ENCODE data around the gene HS3ST3B1.

HS3ST3B1 gene

DNA sequence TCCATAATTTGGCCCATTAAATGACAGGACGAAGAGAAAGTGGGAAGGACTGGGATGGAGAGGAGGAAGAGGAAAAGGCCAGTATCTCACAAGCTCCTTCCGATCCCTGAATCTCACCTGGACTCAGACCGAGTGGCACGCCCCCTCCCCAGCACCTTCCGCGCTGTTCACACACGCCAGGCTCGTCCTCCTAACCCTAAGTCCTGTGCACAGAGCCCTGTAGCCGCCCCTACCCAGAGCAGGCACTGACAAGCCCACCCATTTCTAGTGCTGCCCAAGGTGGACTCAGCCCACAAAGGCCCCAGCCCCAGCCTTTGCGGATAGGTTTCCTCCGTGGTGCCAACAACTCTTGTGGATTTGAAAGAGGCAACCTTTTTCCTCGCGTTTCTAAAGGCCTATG lies 9.2 kb downstream of the HS3ST3B1 start:
- TF ChIP-seq, protein P1, sequence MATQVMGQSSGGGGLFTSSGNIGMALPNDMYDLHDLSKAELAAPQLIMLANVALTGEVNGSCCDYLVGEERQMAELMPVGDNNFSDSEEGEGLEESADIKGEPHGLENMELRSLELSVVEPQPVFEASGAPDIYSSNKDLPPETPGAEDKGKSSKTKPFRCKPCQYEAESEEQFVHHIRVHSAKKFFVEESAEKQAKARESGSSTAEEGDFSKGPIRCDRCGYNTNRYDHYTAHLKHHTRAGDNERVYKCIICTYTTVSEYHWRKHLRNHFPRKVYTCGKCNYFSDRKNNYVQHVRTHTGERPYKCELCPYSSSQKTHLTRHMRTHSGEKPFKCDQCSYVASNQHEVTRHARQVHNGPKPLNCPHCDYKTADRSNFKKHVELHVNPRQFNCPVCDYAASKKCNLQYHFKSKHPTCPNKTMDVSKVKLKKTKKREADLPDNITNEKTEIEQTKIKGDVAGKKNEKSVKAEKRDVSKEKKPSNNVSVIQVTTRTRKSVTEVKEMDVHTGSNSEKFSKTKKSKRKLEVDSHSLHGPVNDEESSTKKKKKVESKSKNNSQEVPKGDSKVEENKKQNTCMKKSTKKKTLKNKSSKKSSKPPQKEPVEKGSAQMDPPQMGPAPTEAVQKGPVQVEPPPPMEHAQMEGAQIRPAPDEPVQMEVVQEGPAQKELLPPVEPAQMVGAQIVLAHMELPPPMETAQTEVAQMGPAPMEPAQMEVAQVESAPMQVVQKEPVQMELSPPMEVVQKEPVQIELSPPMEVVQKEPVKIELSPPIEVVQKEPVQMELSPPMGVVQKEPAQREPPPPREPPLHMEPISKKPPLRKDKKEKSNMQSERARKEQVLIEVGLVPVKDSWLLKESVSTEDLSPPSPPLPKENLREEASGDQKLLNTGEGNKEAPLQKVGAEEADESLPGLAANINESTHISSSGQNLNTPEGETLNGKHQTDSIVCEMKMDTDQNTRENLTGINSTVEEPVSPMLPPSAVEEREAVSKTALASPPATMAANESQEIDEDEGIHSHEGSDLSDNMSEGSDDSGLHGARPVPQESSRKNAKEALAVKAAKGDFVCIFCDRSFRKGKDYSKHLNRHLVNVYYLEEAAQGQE (IDR thresholded peaks at IDR 0.05; ENCODE audit: insufficient replicate concordance, low read depth): no peak
- no peak for TF ChIP-seq POLR2AphosphoS5 (IDR thresholded peaks at IDR 0.05; ENCODE audit: low read depth)
- TF ChIP-seq GABPA (IDR thresholded peaks at IDR 0.05; ENCODE audit: low read depth): no peak
- TF ChIP-seq, protein P2, sequence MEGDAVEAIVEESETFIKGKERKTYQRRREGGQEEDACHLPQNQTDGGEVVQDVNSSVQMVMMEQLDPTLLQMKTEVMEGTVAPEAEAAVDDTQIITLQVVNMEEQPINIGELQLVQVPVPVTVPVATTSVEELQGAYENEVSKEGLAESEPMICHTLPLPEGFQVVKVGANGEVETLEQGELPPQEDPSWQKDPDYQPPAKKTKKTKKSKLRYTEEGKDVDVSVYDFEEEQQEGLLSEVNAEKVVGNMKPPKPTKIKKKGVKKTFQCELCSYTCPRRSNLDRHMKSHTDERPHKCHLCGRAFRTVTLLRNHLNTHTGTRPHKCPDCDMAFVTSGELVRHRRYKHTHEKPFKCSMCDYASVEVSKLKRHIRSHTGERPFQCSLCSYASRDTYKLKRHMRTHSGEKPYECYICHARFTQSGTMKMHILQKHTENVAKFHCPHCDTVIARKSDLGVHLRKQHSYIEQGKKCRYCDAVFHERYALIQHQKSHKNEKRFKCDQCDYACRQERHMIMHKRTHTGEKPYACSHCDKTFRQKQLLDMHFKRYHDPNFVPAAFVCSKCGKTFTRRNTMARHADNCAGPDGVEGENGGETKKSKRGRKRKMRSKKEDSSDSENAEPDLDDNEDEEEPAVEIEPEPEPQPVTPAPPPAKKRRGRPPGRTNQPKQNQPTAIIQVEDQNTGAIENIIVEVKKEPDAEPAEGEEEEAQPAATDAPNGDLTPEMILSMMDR (IDR thresholded peaks at IDR 0.05; ENCODE audit: insufficient read depth, low read length): no peak
- TF ChIP-seq SPI1 (IDR thresholded peaks at IDR 0.05; ENCODE audit: borderline replicate concordance, low read depth): no peak
- no peak overlapping the region for H3K4me3 ChIP-seq (replicated peaks; ENCODE audit: insufficient read depth, low read length)

DNA sequence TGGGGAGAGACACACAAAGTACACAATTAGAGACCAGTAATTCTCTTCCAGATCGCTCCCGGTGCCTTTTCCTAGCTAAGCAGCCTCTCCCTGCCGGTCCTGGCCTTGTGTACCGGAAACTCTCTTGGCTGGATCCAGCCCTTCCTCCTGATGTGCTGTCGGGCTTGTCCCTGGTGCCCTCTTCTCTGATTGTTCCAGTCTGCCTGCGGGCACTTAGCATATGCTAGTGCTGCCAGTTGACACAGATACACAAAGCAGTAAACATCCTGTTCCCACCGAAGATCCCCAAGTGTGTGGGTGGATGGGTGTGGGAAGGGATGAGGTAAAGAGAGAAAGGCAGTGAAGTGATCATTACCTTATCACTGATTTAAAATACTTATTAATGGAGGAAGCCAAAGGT lies 9.7 kb downstream of the HS3ST3B1 start:
- TF ChIP-seq, protein P2 (IDR thresholded peaks at IDR 0.05; ENCODE audit: insufficient read depth, low read length): no peak
- TF ChIP-seq, protein P1 (IDR thresholded peaks at IDR 0.05; ENCODE audit: insufficient replicate concordance, low read depth): no peak
- TF ChIP-seq POLR2AphosphoS5 (IDR thresholded peaks at IDR 0.05; ENCODE audit: low read depth) (no peak), SPI1 (IDR thresholded peaks at IDR 0.05; ENCODE audit: borderline replicate concordance, low read depth) (no peak), GABPA (IDR thresholded peaks at IDR 0.05; ENCODE audit: low read depth) (no peak)
- Histone ChIP-seq H3K4me3 (replicated peaks; ENCODE audit: insufficient read depth, low read length) (no peak overlapping the region), H3K27ac (replicated peaks) (no peak overlapping the region), H3K27me3 (ENCODE audit: insufficient read depth, poor library complexity, severe bottlenecking) (no peaks in the 10 kb centered on the region)
- DNase-seq (ENCODE audit: low read depth in 1 of 2, low spot score in 1 of 2): no peak

More for the DNA sequence above, 9.2 kb downstream of the HS3ST3B1 start:
- DNase-seq (ENCODE audit: low read depth in 1 of 2, low spot score in 1 of 2): no peak
- no peaks in the 10 kb centered on the region for H3K27me3 ChIP-seq (ENCODE audit: insufficient read depth, poor library complexity, severe bottlenecking)
- no peak overlapping the region for H3K27ac ChIP-seq (replicated peaks)

- DNase-seq (ENCODE audit: low read depth in 1 of 2, low spot score in 1 of 2): no peak
- TF ChIP-seq POLR2AphosphoS5 (IDR thresholded peaks at IDR 0.05; ENCODE audit: low read depth) (no peak), GABPA (IDR thresholded peaks at IDR 0.05; ENCODE audit: low read depth) (no peak), SPI1 (IDR thresholded peaks at IDR 0.05; ENCODE audit: borderline replicate concordance, low read depth) (no peak)
- TF ChIP-seq, protein P1 (IDR thresholded peaks at IDR 0.05; ENCODE audit: insufficient replicate concordance, low read depth): no peak
- TF ChIP-seq, protein P2 (IDR thresholded peaks at IDR 0.05; ENCODE audit: insufficient read depth, low read length): no peak
- H3K27me3 ChIP-seq (ENCODE audit: insufficient read depth, poor library complexity, severe bottlenecking): no peaks in the 10 kb centered on the region
- H3K27ac ChIP-seq (replicated peaks): no peak overlapping the region
- H3K4me3 ChIP-seq (replicated peaks; ENCODE audit: insufficient read depth, low read length): no peak overlapping the region
These were observed 10.4 kb downstream of the HS3ST3B1 start for GRCh38 chr17:14311186-14311705.

Data from HL-60 (cell line).